ENCODE data around the gene TP53TG5.
A peak's percentile ranks its signal among the peaks of the same experiment; 100 is the strongest.

Gene TP53TG5

GRCh38 chr20:45322952-45323383 is 55.2 kb downstream of the TP53TG5 start:
- peak; percentile 90 for DNase-seq

All from hematopoietic multipotent progenitor cell treated with erythropoietin and hydrocortisone succinate and interleukin-3 and kit ligand, for 6 days (in vitro differentiated cells).